Measurements from ENCODE around the gene CRLF1. TPM values are rescaled to one million over a fixed set of nuclear protein-coding genes. Genes with fewer than 3 reads are reported as not detected.
"Not testable (repeated sequence)": the region's sequence is repeated elsewhere in the genome, so short reads cannot be mapped to it uniquely, and the experiment has no call there.

Gene CRLF1
- total RNA-seq, 4 donors from 2014 or later, result 27.4 to 115 (median 43.6) TPM

DNA sequence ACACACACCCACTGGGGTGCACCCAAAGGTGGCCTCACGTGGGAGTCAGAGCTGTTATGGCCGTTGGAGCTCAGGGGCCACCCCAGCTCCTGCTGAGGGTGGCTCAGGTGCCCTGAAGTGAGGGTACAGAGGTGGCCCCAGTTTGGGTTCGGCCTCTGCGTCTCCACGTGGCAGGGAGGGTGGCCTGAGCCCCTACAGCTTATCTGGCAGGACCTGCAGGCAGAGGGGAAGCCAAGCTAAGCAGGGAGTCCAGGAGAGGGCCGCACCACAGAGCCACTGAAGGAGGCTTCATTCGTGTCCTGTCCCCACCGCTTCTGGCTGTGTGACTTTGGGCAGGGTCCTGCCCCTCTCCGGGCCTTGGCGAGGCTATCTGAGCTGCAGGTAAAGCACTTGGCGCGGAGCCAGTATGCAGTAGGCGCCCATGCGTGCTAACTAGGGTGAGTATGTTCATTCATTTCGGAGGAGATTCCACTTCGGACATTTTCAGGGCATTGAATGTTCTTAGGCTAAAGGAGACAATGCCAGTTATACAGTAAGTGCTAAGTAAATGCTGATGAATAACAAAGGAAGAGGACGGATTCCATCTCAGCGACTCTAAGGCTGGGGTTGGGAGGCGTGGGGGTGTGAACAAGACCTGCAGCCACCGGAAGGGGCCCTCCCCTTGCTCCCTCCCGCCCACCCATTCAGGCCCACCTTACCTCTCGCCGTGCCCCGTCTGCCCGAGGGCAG, 13.1 kb downstream of the CRLF1 start:
- no peak for TF ChIP-seq EP300 (IDR thresholded peaks at IDR 0.05)
- TF ChIP-seq, protein P1, sequence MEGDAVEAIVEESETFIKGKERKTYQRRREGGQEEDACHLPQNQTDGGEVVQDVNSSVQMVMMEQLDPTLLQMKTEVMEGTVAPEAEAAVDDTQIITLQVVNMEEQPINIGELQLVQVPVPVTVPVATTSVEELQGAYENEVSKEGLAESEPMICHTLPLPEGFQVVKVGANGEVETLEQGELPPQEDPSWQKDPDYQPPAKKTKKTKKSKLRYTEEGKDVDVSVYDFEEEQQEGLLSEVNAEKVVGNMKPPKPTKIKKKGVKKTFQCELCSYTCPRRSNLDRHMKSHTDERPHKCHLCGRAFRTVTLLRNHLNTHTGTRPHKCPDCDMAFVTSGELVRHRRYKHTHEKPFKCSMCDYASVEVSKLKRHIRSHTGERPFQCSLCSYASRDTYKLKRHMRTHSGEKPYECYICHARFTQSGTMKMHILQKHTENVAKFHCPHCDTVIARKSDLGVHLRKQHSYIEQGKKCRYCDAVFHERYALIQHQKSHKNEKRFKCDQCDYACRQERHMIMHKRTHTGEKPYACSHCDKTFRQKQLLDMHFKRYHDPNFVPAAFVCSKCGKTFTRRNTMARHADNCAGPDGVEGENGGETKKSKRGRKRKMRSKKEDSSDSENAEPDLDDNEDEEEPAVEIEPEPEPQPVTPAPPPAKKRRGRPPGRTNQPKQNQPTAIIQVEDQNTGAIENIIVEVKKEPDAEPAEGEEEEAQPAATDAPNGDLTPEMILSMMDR (IDR thresholded peaks at IDR 0.05), result no peak
- no peak for TF ChIP-seq POLR2A (IDR thresholded peaks at IDR 0.05)
- Histone ChIP-seq H3K36me3 (peaks cover 0 to 8% (median 0%) of the 10 kb centered on the region in 3 donors), H3K4me3 (peak overlapping the region in 2 of 4 donors; percentile 46 to 51), H3K27ac (peak overlapping the region in 3 of 4 donors; percentile 22 to 59 (median 53)), H3K9me3 (no peaks in the 10 kb centered on the region), H3K27me3 (peaks cover 2 to 17% of the 10 kb centered on the region in 2 donors), H3K4me1 (peaks cover 0 to 40% (median 25%) of the 10 kb centered on the region in 4 donors)
- WGBS, 2 donors, result 41 to 47% methylated on average over 24 to 25 of the region's 25 CpGs
- no peak for DNase-seq (ENCODE audit: low spot score in 2 of 2)

DNA sequence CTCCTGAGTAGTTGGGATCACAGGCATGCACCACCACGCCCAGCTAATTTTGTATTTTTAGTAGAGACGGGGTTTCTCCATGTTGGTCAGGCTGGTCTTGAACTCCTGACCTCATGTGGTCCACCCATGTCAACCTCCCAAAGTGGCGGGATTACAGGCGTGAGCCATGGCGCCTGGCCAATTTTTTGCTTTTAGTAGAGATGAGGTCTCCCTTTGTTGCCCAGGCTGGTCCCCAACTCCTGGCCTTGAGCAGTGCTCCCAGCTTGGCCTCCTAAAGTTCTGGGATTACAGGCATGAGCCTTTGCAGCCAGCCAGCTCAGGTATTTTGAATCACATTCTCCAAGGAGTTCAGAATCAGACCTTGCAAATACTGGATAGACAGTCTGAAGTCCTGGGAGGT, 13.9 kb downstream of the CRLF1 start:
- Histone ChIP-seq H3K27me3 (peaks cover 2 to 10% of the 10 kb centered on the region in 2 donors), H3K4me1 (peaks cover 0 to 48% (median 27%) of the 10 kb centered on the region in 4 donors)
- 70 to 74% methylated on average over 5 of the region's 5 CpGs for WGBS, 2 donors
- not testable (repeated sequence) for DNase-seq (ENCODE audit: low spot score in 2 of 2); H3K4me3 ChIP-seq; H3K27ac ChIP-seq; H3K9me3 ChIP-seq; H3K36me3 ChIP-seq

DNA sequence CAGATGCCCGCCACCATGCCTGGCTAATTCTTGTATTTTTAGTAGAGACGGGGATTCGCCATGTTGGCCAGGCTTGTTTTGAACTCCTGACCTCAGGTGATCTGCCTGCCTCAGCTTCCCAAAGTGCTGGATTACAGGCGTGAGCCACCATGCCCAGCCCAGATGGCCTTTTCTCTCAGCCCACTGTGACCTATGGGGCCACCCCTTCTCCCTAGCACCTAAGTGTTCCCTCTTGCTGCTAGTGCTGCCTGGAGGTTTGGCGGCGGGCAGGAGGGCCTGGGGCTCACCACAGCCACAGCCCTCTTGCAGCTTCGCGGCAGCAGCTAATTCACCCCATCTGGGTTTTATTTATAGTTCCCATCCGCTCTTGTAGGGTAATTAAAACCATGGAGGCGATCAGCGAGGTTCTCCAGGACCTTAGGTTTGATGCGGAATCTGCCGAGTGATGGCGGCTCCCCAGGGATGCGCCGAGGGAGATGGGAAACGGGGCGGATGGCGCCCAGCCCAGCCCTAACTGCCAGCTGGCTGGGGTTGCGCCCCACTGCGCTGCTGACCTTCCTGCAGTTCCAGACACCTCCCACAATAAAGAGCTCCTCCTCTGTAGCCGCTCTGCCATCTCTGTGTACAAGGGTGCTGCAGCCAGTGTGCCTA, 14.7 kb downstream of the CRLF1 start:
- Histone ChIP-seq H3K4me1 (peaks cover 0 to 49% (median 27%) of the 10 kb centered on the region in 4 donors), H3K9me3 (no peaks in the 10 kb centered on the region), H3K27ac (peak overlapping the region in 1 of 4 donors; percentile 6), H3K4me3 (no peak overlapping the region), H3K27me3 (peaks cover 2 to 3% of the 10 kb centered on the region in 2 donors), H3K36me3 (peaks cover 0 to 8% (median 0%) of the 10 kb centered on the region in 3 donors)
- 82 to 88% methylated on average over 19 to 22 of the region's 22 CpGs for WGBS, 2 donors
- no peak for DNase-seq (ENCODE audit: low spot score in 2 of 2)
- TF ChIP-seq POLR2A (IDR thresholded peaks at IDR 0.05) (no peak), EP300 (IDR thresholded peaks at IDR 0.05) (no peak)
- TF ChIP-seq, protein P1 (IDR thresholded peaks at IDR 0.05), result no peak

DNA sequence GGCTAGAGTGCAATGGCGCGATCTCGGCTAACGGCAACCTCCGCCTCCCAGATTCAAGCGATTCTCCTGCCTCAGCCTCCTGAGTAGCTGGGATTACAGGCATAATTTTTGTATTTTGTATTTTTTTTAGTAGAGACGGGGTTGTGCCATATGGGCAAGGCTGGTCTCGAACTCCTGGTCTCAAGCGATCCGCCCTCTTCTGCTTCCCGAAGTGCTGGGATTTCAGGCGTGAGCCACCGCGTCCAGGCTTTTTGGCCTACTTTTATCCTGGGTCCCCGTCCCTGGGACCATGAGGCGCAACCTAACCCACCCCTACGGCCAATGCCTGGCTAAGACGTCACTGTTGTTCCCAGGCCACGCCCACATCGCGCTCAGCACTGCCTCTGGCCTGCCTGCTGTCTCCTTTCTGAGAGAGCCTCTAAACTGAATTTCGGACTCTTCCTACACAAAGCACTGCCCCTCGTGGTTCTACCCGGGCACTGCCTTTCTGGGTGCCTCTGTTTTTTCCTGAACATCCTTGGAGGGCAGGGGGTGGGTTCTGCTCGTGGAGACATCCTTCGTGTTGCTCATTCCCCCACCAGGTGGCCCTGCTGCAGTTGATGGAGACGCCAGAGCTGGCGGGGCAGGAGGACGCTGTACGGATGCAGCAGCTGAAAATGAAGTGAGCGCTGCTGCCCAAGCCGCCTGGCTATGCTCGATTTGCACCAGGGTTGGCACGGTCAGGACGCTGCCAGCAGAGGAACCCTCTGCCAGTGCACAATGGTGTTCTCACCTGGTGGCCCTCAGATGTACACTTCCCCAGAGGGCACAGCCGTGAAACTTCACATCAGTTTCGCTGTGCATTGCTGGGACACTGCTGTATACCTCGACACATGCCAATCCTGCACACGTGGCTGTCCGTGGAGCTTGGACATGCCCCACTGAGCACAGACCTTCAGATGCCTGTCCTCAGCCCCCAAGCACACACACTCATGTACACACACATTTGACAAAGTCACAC, 16.0 kb downstream of the CRLF1 start:
- H3K4me3 ChIP-seq, result peak overlapping the region in 2 of 4 donors; percentile 63 to 99
- peaks cover 0 to 8% (median 0%) of the 10 kb centered on the region in 3 donors for H3K36me3 ChIP-seq
- WGBS, 2 donors, result 59 to 62% methylated on average over 39 to 40 of the region's 40 CpGs
- H3K9me3 ChIP-seq, result no peaks in the 10 kb centered on the region
- H3K4me1 ChIP-seq, result peaks cover 0 to 45% (median 26%) of the 10 kb centered on the region in 4 donors
- peak overlapping the region in 2 of 4 donors; percentile 76 to 91 for H3K27ac ChIP-seq
- TF ChIP-seq, protein P1 (IDR thresholded peaks at IDR 0.05), result peak in 2 of 5 experiments; percentile 36 to 42
- peak in 1 of 2 donors; percentile 9 for TF ChIP-seq EP300 (IDR thresholded peaks at IDR 0.05)
- no peak for TF ChIP-seq POLR2A (IDR thresholded peaks at IDR 0.05)
- no peaks in the 10 kb centered on the region for H3K27me3 ChIP-seq
- peak; percentile 51 to 55 for DNase-seq (ENCODE audit: low spot score in 2 of 2)
